ENCODE results near the gene UBE2R2. TPM values are rescaled to one million over a fixed set of nuclear protein-coding genes. Genes with fewer than 3 reads are reported as not detected.
"Not testable (repeated sequence)": the region's sequence is repeated elsewhere in the genome, so short reads cannot be mapped to it uniquely, and the experiment has no call there.

UBE2R2 gene
- total RNA-seq: 25.5 TPM

- ATAC-seq: peak; percentile 90
Measured at GRCh38 chr9:33816327-33817252, at the start of gene UBE2R2. Gene UBE2R2 (plus strand): TSS chr9:33817160. CDS start chr9:33817758, 598 bp downstream.

GRCh38 chr9:33770156-33770880, 46.6 kb upstream of the UBE2R2 start:
- peak; percentile 63 for ATAC-seq

GRCh38 chr9:33773135-33773534, 43.8 kb upstream of the UBE2R2 start:
- not testable (repeated sequence) for ATAC-seq

GRCh38 chr9:33774074-33774659, 42.8 kb upstream of the UBE2R2 start:
- ATAC-seq: peak; percentile 91

GRCh38 chr9:33776578-33776977, 40.4 kb upstream of the UBE2R2 start:
- ATAC-seq: no peak

GRCh38 chr9:33778700-33779351, 38.1 kb upstream of the UBE2R2 start:
- peak; percentile 65 for ATAC-seq

GRCh38 chr9:33780276-33780675, 36.7 kb upstream of the UBE2R2 start:
- ATAC-seq: no peak

- ATAC-seq: no peak
Measured at GRCh38 chr9:33781736-33782135, 35.2 kb upstream of the UBE2R2 start.

GRCh38 chr9:33782395-33783152, 34.4 kb upstream of the UBE2R2 start:
- no peak for ATAC-seq

- ATAC-seq: no peak
Measured at GRCh38 chr9:33785914-33786313, 31.0 kb upstream of the UBE2R2 start.

- ATAC-seq: no peak
Measured at GRCh38 chr9:33786681-33787080, 30.3 kb upstream of the UBE2R2 start.

GRCh38 chr9:33787839-33788238, 29.1 kb upstream of the UBE2R2 start:
- no peak for ATAC-seq

GRCh38 chr9:33789429-33789828, 27.5 kb upstream of the UBE2R2 start:
- ATAC-seq: not testable (repeated sequence)

- no peak for ATAC-seq
Measured at GRCh38 chr9:33791117-33791516, 25.8 kb upstream of the UBE2R2 start.

GRCh38 chr9:33793496-33793895, 23.5 kb upstream of the UBE2R2 start:
- ATAC-seq: not testable (repeated sequence)

GRCh38 chr9:33794560-33794959, 22.4 kb upstream of the UBE2R2 start:
- ATAC-seq: peak; percentile 45

GRCh38 chr9:33795281-33795680, 21.7 kb upstream of the UBE2R2 start, which contains the start of gene PRSS3:
Gene PRSS3 (plus strand): TSS chr9:33795561. CDS start chr9:33795574, 13 bp downstream.
- no peak for ATAC-seq

- ATAC-seq: peak; percentile 41
Measured at GRCh38 chr9:33795819-33796218, 21.1 kb upstream of the UBE2R2 start.

- ATAC-seq: not testable (repeated sequence)
Measured at GRCh38 chr9:33796679-33797078, 20.3 kb upstream of the UBE2R2 start.

GRCh38 chr9:33797837-33798236, 19.1 kb upstream of the UBE2R2 start:
- no peak for ATAC-seq

- ATAC-seq: no peak
Measured at GRCh38 chr9:33798545-33798944, 18.4 kb upstream of the UBE2R2 start.
